AG10803 (cell line): ENCODE data around the gene ATP11C.
"Not testable (repeated sequence)": the region's sequence is repeated elsewhere in the genome, so short reads cannot be mapped to it uniquely, and the experiment has no call there.

Source experiments
- DNase-seq: peaks from one replicate; pipeline ENCODE4 v3.0.0; 2010; ENCODE audit warnings: low read depth
- H3K4me3 ChIP-seq: 2 replicates; pipeline ENCODE4 v1.5.1; 2011; ENCODE audit warnings: mild to moderate bottlenecking, low read length, control low read depth
- TF ChIP-seq, protein P1 (sequence below): conservative IDR thresholded peaks from 2 replicates; pipeline ENCODE4 v1.5.1; 2011; ENCODE audit warnings: mild to moderate bottlenecking, low read length, control low read depth, inconsistent platforms

ATP11C gene

DNA sequence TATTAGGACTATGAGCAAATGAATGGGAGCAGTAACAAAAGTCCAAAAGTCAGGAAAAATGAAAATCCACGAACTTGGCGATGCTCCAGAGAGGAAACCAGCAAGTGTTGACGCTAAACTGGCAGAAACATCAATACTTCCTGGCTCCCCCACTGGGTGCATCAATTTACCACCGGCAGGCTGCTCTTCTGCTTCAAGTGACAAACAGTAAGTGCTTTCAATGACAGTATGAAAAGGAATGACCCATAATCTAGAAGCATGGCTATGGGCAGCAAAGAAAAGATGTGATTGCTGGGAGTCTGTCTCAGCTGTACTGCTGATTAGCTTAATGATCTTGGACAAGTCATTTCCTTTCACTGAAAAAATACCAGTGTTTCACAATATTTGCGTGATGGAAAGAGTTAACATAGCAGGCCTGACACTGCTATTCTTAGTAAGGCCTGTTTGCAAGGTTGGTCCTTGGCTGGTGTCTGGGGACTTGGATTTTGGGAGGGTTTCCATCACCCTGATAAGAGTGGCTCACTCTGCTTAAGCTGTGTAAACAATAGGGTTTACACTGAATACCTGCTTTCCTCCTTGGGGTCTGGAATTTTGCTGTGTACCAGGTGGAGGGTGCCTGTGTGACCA lies 8.7 kb downstream of the ATP11C start:
- H3K4me3 ChIP-seq, result no peak overlapping the region
- DNase-seq, result no peak
- TF ChIP-seq, protein P1, sequence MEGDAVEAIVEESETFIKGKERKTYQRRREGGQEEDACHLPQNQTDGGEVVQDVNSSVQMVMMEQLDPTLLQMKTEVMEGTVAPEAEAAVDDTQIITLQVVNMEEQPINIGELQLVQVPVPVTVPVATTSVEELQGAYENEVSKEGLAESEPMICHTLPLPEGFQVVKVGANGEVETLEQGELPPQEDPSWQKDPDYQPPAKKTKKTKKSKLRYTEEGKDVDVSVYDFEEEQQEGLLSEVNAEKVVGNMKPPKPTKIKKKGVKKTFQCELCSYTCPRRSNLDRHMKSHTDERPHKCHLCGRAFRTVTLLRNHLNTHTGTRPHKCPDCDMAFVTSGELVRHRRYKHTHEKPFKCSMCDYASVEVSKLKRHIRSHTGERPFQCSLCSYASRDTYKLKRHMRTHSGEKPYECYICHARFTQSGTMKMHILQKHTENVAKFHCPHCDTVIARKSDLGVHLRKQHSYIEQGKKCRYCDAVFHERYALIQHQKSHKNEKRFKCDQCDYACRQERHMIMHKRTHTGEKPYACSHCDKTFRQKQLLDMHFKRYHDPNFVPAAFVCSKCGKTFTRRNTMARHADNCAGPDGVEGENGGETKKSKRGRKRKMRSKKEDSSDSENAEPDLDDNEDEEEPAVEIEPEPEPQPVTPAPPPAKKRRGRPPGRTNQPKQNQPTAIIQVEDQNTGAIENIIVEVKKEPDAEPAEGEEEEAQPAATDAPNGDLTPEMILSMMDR, result no peak

DNA sequence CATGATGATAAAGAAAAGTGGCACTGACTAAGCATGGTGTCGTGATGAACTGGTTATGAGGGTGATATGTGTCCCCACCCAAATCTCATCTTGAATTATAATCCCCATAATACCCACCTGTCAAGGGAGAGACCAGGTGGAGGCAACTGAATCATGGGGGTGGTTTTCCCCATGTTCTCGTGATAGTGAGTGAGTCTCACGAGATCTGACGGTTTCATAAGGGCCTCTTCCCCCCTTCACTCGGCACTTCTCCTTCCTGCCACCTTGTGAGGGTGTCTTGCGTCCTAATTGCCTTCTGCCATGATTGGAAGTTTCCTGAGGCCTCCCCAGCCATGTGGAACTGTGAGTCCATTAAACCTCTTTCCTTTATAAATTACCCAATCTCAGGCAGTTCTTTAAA lies 11.7 kb downstream of the ATP11C start:
- not testable (repeated sequence) for H3K4me3 ChIP-seq, DNase-seq

DNA sequence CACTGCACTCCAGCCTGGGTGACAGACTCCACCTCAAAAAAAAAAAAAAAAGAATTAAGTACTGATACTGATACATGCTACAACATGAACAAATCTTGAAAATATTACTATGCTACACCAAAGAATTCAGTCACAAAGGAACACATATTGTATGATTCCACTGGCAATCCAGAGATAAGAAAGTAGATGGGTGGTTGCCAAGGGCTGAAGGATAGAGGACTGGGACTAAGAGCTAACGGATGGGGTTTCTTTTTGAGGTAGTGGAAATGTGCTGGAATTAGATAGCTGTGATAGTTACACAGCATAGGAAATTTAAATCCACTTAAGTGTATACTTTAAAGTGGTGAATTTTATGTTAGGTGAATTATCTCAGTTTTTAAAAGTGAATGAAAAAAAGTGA lies 12.5 kb downstream of the ATP11C start:
- no peak overlapping the region for H3K4me3 ChIP-seq
- TF ChIP-seq, protein P1, result no peak
- DNase-seq, result no peak

DNA sequence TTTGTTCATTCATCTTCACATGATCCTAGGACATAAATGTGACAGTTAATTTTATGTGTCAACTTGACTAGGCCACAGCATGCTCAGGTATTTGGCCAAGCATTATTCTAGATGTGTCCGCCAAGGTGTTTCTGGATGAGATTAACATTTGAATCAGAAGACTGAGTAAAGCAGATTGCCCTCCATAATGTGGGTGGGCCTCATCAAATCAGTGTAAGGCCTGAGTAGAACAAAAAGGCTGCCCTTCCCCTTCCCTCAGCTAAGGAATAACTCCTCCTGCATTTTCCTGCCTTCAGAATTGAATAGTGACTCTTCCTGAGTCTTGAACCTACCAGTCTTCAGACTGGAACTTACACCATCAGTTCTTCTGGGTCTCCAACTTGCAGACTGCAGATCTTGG lies 18.4 kb downstream of the ATP11C start:
- no peak for DNase-seq
- TF ChIP-seq, protein P1, result no peak
- no peak overlapping the region for H3K4me3 ChIP-seq

DNA sequence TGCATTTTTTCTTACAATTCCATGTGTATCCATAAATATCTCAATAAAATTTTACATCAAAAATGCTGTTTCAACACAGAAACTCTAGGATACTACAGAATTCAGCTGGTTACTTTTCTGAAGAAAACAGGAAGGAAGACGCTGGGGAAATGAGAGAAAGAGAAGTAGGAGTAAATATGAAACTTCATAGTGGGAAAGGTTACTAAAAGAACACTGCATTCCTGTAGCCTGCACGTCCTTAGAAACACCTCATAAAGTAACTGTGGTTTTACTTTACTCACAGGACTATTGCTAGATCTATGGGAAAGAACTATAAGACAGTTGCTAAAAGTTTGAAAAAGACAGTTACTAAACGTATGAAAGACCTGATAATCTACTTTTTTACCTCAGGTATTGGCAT lies 23.1 kb downstream of the ATP11C start:
- H3K4me3 ChIP-seq, result no peak overlapping the region
- TF ChIP-seq, protein P1, result no peak
- DNase-seq, result no peak

DNA sequence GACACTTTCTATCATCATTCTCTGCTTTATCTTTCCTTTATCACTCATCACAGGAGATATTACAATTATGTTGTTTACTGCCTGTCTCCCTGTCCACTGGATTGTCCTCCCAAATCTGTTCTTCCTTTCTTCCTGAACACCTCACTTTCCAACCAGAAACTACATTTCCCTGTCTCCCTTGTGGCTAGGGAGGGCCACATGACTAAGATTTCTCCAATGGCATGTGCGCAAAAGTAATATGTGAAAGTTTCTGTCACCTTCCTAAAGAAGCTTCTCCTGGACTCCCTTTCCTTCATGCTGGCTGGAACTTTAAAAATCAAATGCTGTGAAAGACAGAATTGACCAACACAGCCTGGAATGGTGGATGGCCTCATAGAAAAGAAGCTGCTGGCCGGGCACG lies 25.8 kb downstream of the ATP11C start:
- no peak for DNase-seq
- H3K4me3 ChIP-seq, result no peak overlapping the region
- TF ChIP-seq, protein P1, result no peak

DNA sequence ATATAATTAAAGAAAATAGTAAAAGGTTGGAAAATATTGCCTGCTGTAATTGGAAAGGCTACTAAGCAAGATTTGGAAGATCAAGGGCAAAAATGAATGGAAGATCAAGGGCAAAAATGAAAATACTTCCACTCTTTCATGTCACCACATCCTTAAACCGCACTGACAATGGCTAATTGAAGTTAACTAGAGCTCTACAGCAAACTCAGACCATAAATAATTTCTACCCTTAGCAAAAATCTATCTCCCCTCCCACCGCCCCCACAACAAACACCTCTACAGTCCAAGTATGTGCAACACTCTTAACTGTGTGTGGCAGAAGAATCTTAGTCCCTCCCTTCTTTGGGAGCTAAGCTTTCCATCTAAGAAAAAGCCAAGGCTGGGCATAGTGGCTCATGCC lies 27.1 kb downstream of the ATP11C start:
- TF ChIP-seq, protein P1, result no peak
- no peak overlapping the region for H3K4me3 ChIP-seq
- DNase-seq, result no peak

DNA sequence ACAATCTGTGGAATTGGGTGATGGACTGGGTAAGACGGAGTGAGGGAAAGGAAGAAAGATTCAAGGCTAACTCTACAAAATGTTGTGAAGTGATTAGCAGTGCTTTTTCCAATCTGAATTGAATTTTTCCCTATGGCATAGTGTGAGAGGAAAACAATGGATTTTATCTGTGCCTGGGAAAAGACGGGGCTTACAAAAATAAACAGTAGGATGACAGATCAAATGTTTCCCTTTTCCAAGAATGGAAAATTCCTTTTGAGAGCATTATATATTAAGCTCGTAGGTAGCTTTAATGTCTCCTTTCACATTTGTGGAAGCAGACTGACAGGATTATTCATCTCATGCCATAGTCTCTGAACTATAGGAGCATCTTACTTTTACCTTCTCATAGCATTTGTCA lies 27.8 kb downstream of the ATP11C start:
- no peak overlapping the region for H3K4me3 ChIP-seq
- TF ChIP-seq, protein P1, result no peak
- DNase-seq, result no peak
